AG04449 (cell line): ENCODE data around the gene MAPK8.

Experiments
- CTCF ChIA-PET: fragments of 350-600 bp; formaldehyde crosslinking; extraction: SDS; loops from one replicate; lab custom pipeline; 2021; ENCODE audit warnings: antibody characterized with exemption; lab: Yijun Ruan, JAX
- POLR2A ChIA-PET: fragments of 400-600, 350-600 bp; formaldehyde crosslinking; extraction: SDS; loops from one replicate; lab custom pipeline; 2020; ENCODE audit warnings: antibody characterized with exemption, inconsistent platforms; lab: Yijun Ruan, JAX
- DNase-seq: peaks from one replicate; pipeline ENCODE4 v3.0.0-alpha.2; 2010; ENCODE audit warnings: low read depth, low spot score
- H3K4me3 ChIP-seq: 2 replicates; pipeline ENCODE4 v1.5.1; 2011; ENCODE audit warnings: low read depth, mild to moderate bottlenecking, control low read depth, low read length
- TF ChIP-seq, protein P1 (sequence below): IDR thresholded peaks from one replicate; pipeline ENCODE4 v1.5.1; 2011; ENCODE audit warnings: mild to moderate bottlenecking, moderate library complexity, low read length, control low read depth, inconsistent platforms; ENCODE audit not compliant: insufficient read depth; ENCODE audit errors: missing control alignments

Gene MAPK8

GRCh38 chr10:48364659-48365405 lies 58.4 kb downstream of the MAPK8 start:
- TF ChIP-seq, protein P1, sequence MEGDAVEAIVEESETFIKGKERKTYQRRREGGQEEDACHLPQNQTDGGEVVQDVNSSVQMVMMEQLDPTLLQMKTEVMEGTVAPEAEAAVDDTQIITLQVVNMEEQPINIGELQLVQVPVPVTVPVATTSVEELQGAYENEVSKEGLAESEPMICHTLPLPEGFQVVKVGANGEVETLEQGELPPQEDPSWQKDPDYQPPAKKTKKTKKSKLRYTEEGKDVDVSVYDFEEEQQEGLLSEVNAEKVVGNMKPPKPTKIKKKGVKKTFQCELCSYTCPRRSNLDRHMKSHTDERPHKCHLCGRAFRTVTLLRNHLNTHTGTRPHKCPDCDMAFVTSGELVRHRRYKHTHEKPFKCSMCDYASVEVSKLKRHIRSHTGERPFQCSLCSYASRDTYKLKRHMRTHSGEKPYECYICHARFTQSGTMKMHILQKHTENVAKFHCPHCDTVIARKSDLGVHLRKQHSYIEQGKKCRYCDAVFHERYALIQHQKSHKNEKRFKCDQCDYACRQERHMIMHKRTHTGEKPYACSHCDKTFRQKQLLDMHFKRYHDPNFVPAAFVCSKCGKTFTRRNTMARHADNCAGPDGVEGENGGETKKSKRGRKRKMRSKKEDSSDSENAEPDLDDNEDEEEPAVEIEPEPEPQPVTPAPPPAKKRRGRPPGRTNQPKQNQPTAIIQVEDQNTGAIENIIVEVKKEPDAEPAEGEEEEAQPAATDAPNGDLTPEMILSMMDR, result no peak
- no peak overlapping the region for H3K4me3 ChIP-seq
- DNase-seq, result no peak
- CTCF ChIA-PET, result interaction anchor here (0.7 to 11.9 kb wide), 24 partner anchors 8 to 292 kb away, joined by 3 to 215 read pairs (median 6); no protein-coding TSS in a partner anchor
- POLR2A ChIA-PET, result interaction anchor here (0.6 to 1.0 kb wide), 2 partner anchors 167 to 292 kb away, joined by 3 read pairs; no protein-coding TSS in a partner anchor

DNA sequence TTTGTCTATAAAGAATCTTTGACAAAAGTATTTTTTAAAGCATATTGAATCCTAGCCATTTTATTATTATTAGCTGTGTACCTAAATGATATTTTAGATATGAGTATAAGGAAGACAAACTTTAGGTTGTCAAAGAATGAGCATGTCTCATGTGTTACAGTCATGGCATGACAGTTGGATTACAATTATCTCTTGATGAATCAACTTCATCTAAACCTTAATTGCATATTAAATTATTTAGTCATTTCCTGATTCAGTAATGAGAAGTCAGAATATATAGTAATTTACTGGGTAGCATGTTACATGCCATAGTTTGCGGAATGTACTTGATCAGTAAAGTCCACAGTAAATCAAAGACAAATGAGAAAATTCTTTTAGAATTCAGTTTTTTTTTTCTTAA lies 59.2 kb downstream of the MAPK8 start:
- ChIA-PET POLR2A (no interaction called here), CTCF (interaction anchor here (1.7 to 11.9 kb wide), 6 partner anchors 141 to 291 kb away, joined by 4 to 215 read pairs (median 26); no protein-coding TSS in a partner anchor)
- TF ChIP-seq, protein P1, result no peak

GRCh38 chr10:48366261-48366660 lies 59.8 kb downstream of the MAPK8 start:
- ChIA-PET CTCF (interaction anchor here (0.7 to 11.9 kb wide), 11 partner anchors 17 to 1199 kb away, joined by 3 to 215 read pairs (median 4); no protein-coding TSS in a partner anchor), POLR2A (no interaction called here)
- DNase-seq, result no peak
- H3K4me3 ChIP-seq, result no peak overlapping the region
- TF ChIP-seq, protein P1, result no peak

More for the DNA sequence above, 59.2 kb downstream of the MAPK8 start:
- no peak for DNase-seq
- no peak overlapping the region for H3K4me3 ChIP-seq

DNA sequence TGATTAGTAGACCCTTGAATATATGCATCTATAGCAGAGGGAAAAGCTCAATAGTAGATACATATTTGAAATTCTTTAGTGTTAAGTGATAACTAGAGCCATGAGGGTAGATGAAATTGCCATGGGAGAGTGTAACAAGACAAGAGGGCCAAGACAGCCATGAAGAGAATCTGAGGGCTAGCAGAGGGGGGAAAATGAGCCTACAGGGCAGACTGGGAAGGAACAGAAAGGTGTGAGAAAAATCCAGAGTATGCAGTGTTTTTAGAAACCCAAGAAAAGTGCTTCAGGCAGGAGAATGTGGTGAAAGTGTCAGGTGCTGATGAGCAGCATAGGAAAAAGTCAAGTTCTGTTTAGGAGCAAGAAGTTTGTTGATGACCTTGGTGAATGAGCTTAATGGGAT lies 63.0 kb downstream of the MAPK8 start:
- ChIA-PET POLR2A (no interaction called here), CTCF (interaction anchor here (0.9 to 11.9 kb wide), 6 partner anchors 14 to 287 kb away, joined by 3 to 215 read pairs (median 4); no protein-coding TSS in a partner anchor)
- DNase-seq, result no peak
- TF ChIP-seq, protein P1, result no peak
- no peak overlapping the region for H3K4me3 ChIP-seq

GRCh38 chr10:48377751-48378530 lies 71.5 kb downstream of the MAPK8 start:
- ChIA-PET POLR2A (no interaction called here), CTCF (interaction anchor here (0.8 kb wide), 1 partner anchor 15 kb away, joined by 3 read pairs; no protein-coding TSS in a partner anchor)
- DNase-seq, result no peak
- H3K4me3 ChIP-seq, result no peak overlapping the region
- TF ChIP-seq, protein P1, result no peak

DNA sequence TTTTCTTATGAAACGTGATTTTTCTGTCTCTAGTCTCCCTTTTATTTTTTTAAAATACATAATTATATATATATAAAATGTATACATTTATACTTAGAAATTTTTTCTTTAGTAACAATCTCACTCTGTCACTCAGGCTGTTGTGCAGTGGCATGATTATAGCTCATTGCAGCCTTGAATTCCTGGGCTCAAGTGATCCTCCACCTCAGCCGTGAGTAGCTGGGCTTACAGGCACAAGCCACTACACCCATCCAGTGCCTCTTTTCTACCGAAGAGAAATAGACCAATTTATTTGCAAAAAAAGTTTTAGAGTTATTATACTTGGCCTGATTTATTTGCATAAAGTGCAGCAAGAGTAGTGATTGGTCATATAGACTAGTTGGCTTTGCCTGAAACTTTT lies 72.2 kb downstream of the MAPK8 start:
- DNase-seq, result no peak
- no peak overlapping the region for H3K4me3 ChIP-seq
- ChIA-PET CTCF (interaction anchor here (0.8 kb wide), 1 partner anchor 16 kb away, joined by 3 read pairs; no protein-coding TSS in a partner anchor), POLR2A (no interaction called here)
- TF ChIP-seq, protein P1, result no peak
